Smooth muscle cell (in vitro differentiated cells): ENCODE data around the gene ULK4. TPM values are rescaled to one million over a fixed set of nuclear protein-coding genes. Genes with fewer than 3 reads are reported as not detected.
A peak's percentile ranks its signal among the peaks of the same experiment; 100 is the strongest.

Experiments used
- DNase-seq: peaks from one replicate; lab custom pipeline; 2025; ENCODE audit not compliant: unreplicated experiment; lab: John Stamatoyannopoulos, UW
- H2AFZ ChIP-seq: fragments of 200-600 bp; sonication (generic); 2 replicates; pipeline ENCODE4 v1.6.0; 2016; ENCODE audit warnings: antibody characterized with exemption, low read depth, mild to moderate bottlenecking
- H3F3A ChIP-seq: fragments of 200-600 bp; sonication (generic); 2 replicates; pipeline ENCODE4 v1.6.0; 2017; ENCODE audit warnings: antibody characterized with exemption, low read depth
- H3K27ac ChIP-seq: fragments of 200-600 bp; sonication (generic); 2 replicates; pipeline ENCODE4 v1.5.1; 2016; ENCODE audit warnings: low read depth, mild to moderate bottlenecking
- H3K27me3 ChIP-seq: fragments of 200-600 bp; sonication (generic); 2 replicates; pipeline ENCODE4 v1.6.1; 2016; ENCODE audit warnings: low read depth, mild to moderate bottlenecking
- H3K36me3 ChIP-seq: fragments of 200-600 bp; sonication (generic); 2 replicates; pipeline ENCODE4 v1.5.1; 2016; ENCODE audit warnings: low read depth
- H3K4me1 ChIP-seq: fragments of 200-600 bp; sonication (generic); 2 replicates; pipeline ENCODE4 v1.5.1; 2016; ENCODE audit warnings: low read depth
- H3K4me2 ChIP-seq: fragments of 200-600 bp; sonication (generic); 2 replicates; pipeline ENCODE4 v1.6.0; 2016; ENCODE audit warnings: mild to moderate bottlenecking
- H3K4me3 ChIP-seq: fragments of 200-600 bp; sonication (generic); 2 replicates; pipeline ENCODE4 v1.5.1; 2016; ENCODE audit warnings: mild to moderate bottlenecking
- H3K79me2 ChIP-seq: fragments of 200-600 bp; sonication (generic); 2 replicates; pipeline ENCODE4 v1.6.0; 2016; ENCODE audit warnings: low read depth, mild to moderate bottlenecking
- H3K9ac ChIP-seq: fragments of 200-600 bp; sonication (generic); 2 replicates; pipeline ENCODE4 v1.6.0; 2016; ENCODE audit warnings: low read depth
- H3K9me3 ChIP-seq: fragments of 200-600 bp; sonication (generic); replicated peaks from 2 replicates; pipeline ENCODE4 v1.5.1; 2016; ENCODE audit warnings: low read depth
- H4K20me1 ChIP-seq: fragments of 200-600 bp; sonication (generic); 2 replicates; pipeline ENCODE4 v1.6.0; 2016; ENCODE audit warnings: low read depth
- CTCF ChIP-seq: fragments of 200-600 bp; sonication (generic); IDR thresholded peaks from 2 replicates; pipeline ENCODE4 v1.5.1; 2017; ENCODE audit warnings: borderline replicate concordance, mild to moderate bottlenecking, antibody characterized with exemption; ENCODE audit not compliant: insufficient read depth, poor library complexity, severe bottlenecking
- WGBS: methylation state at CpG from one replicate; pipeline ENCODE4 v1.1.7; 2016; ENCODE audit warnings: low lambda C conversion rate; 5-methylcytosine and 5-hydroxymethylcytosine counted together
- polyA plus RNA-seq: library from polyadenylated mRNA; unstranded; fragments of >200 nt; fragmentation: Nextera tagmentation; extraction: Ambion mirVana; gene quantifications from 2 replicates; pipeline ENCODE4 v1.2.1, GENCODE V29; 2016
- total RNA-seq: library from RNA; depleted of rRNA; stranded (reverse); fragments of >200 nt; gene quantifications from 2 replicates; pipeline ENCODE4 v1.2.3, GENCODE V29; 2014

ULK4 gene
- total and polyA plus RNA-seq, 2 experiments from 2014 or later = 4.3 to 14.2 TPM

DNA sequence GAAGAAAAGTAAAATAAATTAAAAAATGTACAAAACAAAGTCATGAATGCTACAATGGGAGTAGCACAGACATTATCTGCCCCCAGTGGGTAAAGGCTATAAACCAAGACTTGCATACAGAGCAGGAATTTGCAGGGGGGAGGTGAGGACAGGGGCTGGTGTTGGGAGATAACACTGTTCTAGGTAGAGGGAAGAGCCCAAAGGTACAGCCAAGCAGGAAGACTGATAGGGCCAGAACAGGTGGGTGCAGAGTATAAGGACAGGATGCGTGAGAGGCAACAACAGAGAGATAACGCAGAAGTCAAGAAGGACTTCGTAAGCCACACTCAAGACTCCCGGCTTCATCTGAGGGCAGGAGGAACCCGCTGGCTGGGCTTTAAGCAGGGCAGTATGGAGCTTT lies 616.1 kb downstream of the ULK4 start:
- Histone ChIP-seq H3K4me2 (no peak overlapping the region), H3K4me1 (peaks cover 4% of the 10 kb centered on the region), H3K36me3 (no peaks in the 10 kb centered on the region), H3F3A (no peaks in the 10 kb centered on the region), H3K9me3 (no peaks in the 10 kb centered on the region), H4K20me1 (no peaks in the 10 kb centered on the region), H3K27me3 (no peaks in the 10 kb centered on the region), H3K79me2 (no peaks in the 10 kb centered on the region), H2AFZ (no peak overlapping the region), H3K27ac (no peak overlapping the region), H3K4me3 (no peak overlapping the region), H3K9ac (no peak overlapping the region)
- WGBS = 89% methylated on average over 5 of the region's 5 CpGs
- no peak for TF ChIP-seq CTCF
- no peak for DNase-seq

GRCh38 chr3:41339758-41340157 lies 622.1 kb downstream of the ULK4 start:
- H4K20me1 ChIP-seq = no peaks in the 10 kb centered on the region
- no peak for TF ChIP-seq CTCF
- H3F3A ChIP-seq = no peaks in the 10 kb centered on the region
- H3K27me3 ChIP-seq = no peaks in the 10 kb centered on the region
- no peak overlapping the region for H3K27ac ChIP-seq
- WGBS = 100% methylated on average over 1 of the region's 1 CpG
- H3K9ac ChIP-seq = no peak overlapping the region
- peaks cover 8% of the 10 kb centered on the region for H3K4me1 ChIP-seq
- H3K9me3 ChIP-seq = no peaks in the 10 kb centered on the region
- DNase-seq = no peak
- no peaks in the 10 kb centered on the region for H3K36me3 ChIP-seq
- H3K79me2 ChIP-seq = no peaks in the 10 kb centered on the region
- no peak overlapping the region for H2AFZ ChIP-seq
- H3K4me2 ChIP-seq = no peak overlapping the region
- H3K4me3 ChIP-seq = no peak overlapping the region

DNA sequence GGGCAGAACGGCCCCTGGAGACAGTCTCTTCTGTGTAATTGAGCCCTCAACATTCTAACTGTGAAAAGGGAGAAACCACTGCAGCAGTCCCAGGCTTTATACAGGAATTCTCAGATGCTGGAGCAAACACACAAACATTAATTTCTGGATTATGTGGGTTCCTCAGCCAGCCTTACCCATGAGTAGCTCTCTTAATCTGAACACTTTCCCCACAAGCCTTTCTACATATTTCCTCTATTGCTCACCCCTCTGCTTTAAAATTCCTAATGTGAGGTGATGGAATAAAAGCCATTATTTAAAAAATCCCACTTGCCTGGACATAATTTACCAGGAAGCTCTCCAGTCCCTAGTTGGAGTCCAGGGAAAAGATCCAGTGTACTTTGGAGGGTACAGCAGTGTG lies 623.6 kb downstream of the ULK4 start:
- DNase-seq = no peak
- H3K4me2 ChIP-seq = peak overlapping the region; percentile 45
- 15% methylated on average over 1 of the region's 1 CpG for WGBS
- H3K36me3 ChIP-seq = no peaks in the 10 kb centered on the region
- H3K9me3 ChIP-seq = no peaks in the 10 kb centered on the region
- no peaks in the 10 kb centered on the region for H3K27me3 ChIP-seq
- peaks cover 8% of the 10 kb centered on the region for H3K4me1 ChIP-seq
- no peaks in the 10 kb centered on the region for H3F3A ChIP-seq
- no peaks in the 10 kb centered on the region for H4K20me1 ChIP-seq
- H2AFZ ChIP-seq = no peak overlapping the region
- H3K4me3 ChIP-seq = no peak overlapping the region
- H3K9ac ChIP-seq = no peak overlapping the region
- TF ChIP-seq CTCF = no peak
- H3K27ac ChIP-seq = peak overlapping the region; percentile 8
- H3K79me2 ChIP-seq = no peaks in the 10 kb centered on the region

GRCh38 chr3:41334426-41334825 lies 627.5 kb downstream of the ULK4 start:
- WGBS = 90% methylated on average over 2 of the region's 2 CpGs
- TF ChIP-seq CTCF = no peak

More at GRCh38 chr3:41334426-41334825, 627.5 kb downstream of the ULK4 start:
- H3K9me3 ChIP-seq = no peaks in the 10 kb centered on the region
- H2AFZ ChIP-seq = no peak overlapping the region
- no peak overlapping the region for H3K9ac ChIP-seq
- H3K27ac ChIP-seq = no peak overlapping the region
- no peaks in the 10 kb centered on the region for H3K79me2 ChIP-seq
- H4K20me1 ChIP-seq = no peaks in the 10 kb centered on the region
- H3F3A ChIP-seq = peaks cover 9% of the 10 kb centered on the region
- no peak for DNase-seq
- peaks cover 20% of the 10 kb centered on the region for H3K4me1 ChIP-seq
- H3K4me3 ChIP-seq = no peak overlapping the region
- H3K27me3 ChIP-seq = no peaks in the 10 kb centered on the region
- H3K4me2 ChIP-seq = no peak overlapping the region
- no peaks in the 10 kb centered on the region for H3K36me3 ChIP-seq
